Mononuclear cell (primary cell): ENCODE results near the gene DYNLRB1. TPM values are rescaled to one million over a fixed set of nuclear protein-coding genes. Genes with fewer than 3 reads are reported as not detected.
"Not testable (repeated sequence)": the region's sequence is repeated elsewhere in the genome, so short reads cannot be mapped to it uniquely, and the experiment has no call there.

ENCODE experiments used
- H3K27me3 ChIP-seq: 2 replicates; pipeline ENCODE4 v1.6.0; 2011; ENCODE audit warnings: low read length, control low read depth; ENCODE audit not compliant: insufficient read depth
- H3K4me1 ChIP-seq: 2 replicates; pipeline ENCODE4 v1.5.1; 2011; ENCODE audit warnings: mild to moderate bottlenecking, low read length, control low read depth; ENCODE audit not compliant: insufficient read depth
- H3K4me3 ChIP-seq: 2 replicates; pipeline ENCODE4 v1.5.1; 2011; ENCODE audit warnings: mild to moderate bottlenecking, low read length, moderate library complexity
- H3K9me3 ChIP-seq: 2 replicates; pipeline ENCODE4 v1.5.1; 2011; ENCODE audit warnings: low read depth, mild to moderate bottlenecking, control low read depth, low read length
- total RNA-seq: library from RNA; depleted of rRNA; stranded (reverse); fragments of >200 nt; gene quantifications from one replicate; pipeline ENCODE4 v1.2.3, GENCODE V29; 2012

DYNLRB1 gene
- total RNA-seq: 48.3 TPM

GRCh38 chr20:34516247-34517113 lies at the start of gene DYNLRB1:
DYNLRB1 (plus strand) TSS chr20:34516422; CDS start chr20:34516459, 37 bp downstream.
- no peaks in the 10 kb centered on the region for H3K27me3 ChIP-seq
- H3K4me3 ChIP-seq: peak within 1 kb of the TSS; percentile 82
- H3K9me3 ChIP-seq: no peaks in the 10 kb centered on the region
- peaks cover 26% of the 10 kb centered on the region for H3K4me1 ChIP-seq

GRCh38 chr20:34468951-34469350 lies 47.3 kb upstream of the DYNLRB1 start:
- Histone ChIP-seq H3K4me3 (no peak overlapping the region), H3K9me3 (no peaks in the 10 kb centered on the region), H3K27me3 (no peaks in the 10 kb centered on the region), H3K4me1 (no peaks in the 10 kb centered on the region)

- no peaks in the 10 kb centered on the region for H3K27me3 ChIP-seq
- no peaks in the 10 kb centered on the region for H3K9me3 ChIP-seq
- H3K4me1 ChIP-seq: no peaks in the 10 kb centered on the region
- H3K4me3 ChIP-seq: no peak overlapping the region
These were observed 43.8 kb upstream of the DYNLRB1 start for GRCh38 chr20:34472246-34472925.

- no peak overlapping the region for H3K4me3 ChIP-seq
- no peaks in the 10 kb centered on the region for H3K9me3 ChIP-seq
- no peaks in the 10 kb centered on the region for H3K4me1 ChIP-seq
- H3K27me3 ChIP-seq: no peaks in the 10 kb centered on the region
These were observed 42.8 kb upstream of the DYNLRB1 start for GRCh38 chr20:34473262-34473883.

GRCh38 chr20:34475979-34476736 lies 40.1 kb upstream of the DYNLRB1 start:
- Histone ChIP-seq H3K9me3 (no peaks in the 10 kb centered on the region), H3K27me3 (no peaks in the 10 kb centered on the region), H3K4me3 (no peak overlapping the region), H3K4me1 (no peaks in the 10 kb centered on the region)

GRCh38 chr20:34479627-34480026 lies 36.6 kb upstream of the DYNLRB1 start:
- H3K27me3 ChIP-seq: no peaks in the 10 kb centered on the region
- H3K4me3 ChIP-seq: no peak overlapping the region
- H3K4me1 ChIP-seq: no peaks in the 10 kb centered on the region

GRCh38 chr20:34482154-34482553 lies 34.1 kb upstream of the DYNLRB1 start:
- not testable (repeated sequence) for H3K9me3 ChIP-seq, H3K27me3 ChIP-seq, H3K4me1 ChIP-seq, H3K4me3 ChIP-seq

More at GRCh38 chr20:34479627-34480026, 36.6 kb upstream of the DYNLRB1 start:
- no peaks in the 10 kb centered on the region for H3K9me3 ChIP-seq

- not testable (repeated sequence) for H3K27me3 ChIP-seq, H3K4me1 ChIP-seq
These were observed 32.5 kb upstream of the DYNLRB1 start for GRCh38 chr20:34483585-34484220.

GRCh38 chr20:34485068-34485634 lies 31.1 kb upstream of the DYNLRB1 start:
- no peaks in the 10 kb centered on the region for H3K9me3 ChIP-seq
- H3K4me3 ChIP-seq: no peak overlapping the region
- no peaks in the 10 kb centered on the region for H3K27me3 ChIP-seq
- no peaks in the 10 kb centered on the region for H3K4me1 ChIP-seq

More at GRCh38 chr20:34483585-34484220, 32.5 kb upstream of the DYNLRB1 start:
- not testable (repeated sequence) for H3K4me3 ChIP-seq, H3K9me3 ChIP-seq

- Histone ChIP-seq H3K4me3 (no peak overlapping the region), H3K9me3 (no peaks in the 10 kb centered on the region), H3K4me1 (no peaks in the 10 kb centered on the region), H3K27me3 (no peaks in the 10 kb centered on the region)
These were observed 24.8 kb upstream of the DYNLRB1 start for GRCh38 chr20:34491226-34491931.

- no peaks in the 10 kb centered on the region for H3K9me3 ChIP-seq
- H3K27me3 ChIP-seq: no peaks in the 10 kb centered on the region
- H3K4me1 ChIP-seq: no peaks in the 10 kb centered on the region
- no peak overlapping the region for H3K4me3 ChIP-seq
These were observed 24.2 kb upstream of the DYNLRB1 start for GRCh38 chr20:34491932-34492509.

GRCh38 chr20:34493646-34494045 lies 22.6 kb upstream of the DYNLRB1 start:
- no peaks in the 10 kb centered on the region for H3K4me1 ChIP-seq
- no peaks in the 10 kb centered on the region for H3K27me3 ChIP-seq
- H3K4me3 ChIP-seq: no peak overlapping the region
- H3K9me3 ChIP-seq: no peaks in the 10 kb centered on the region

- Histone ChIP-seq H3K4me1 (no peaks in the 10 kb centered on the region), H3K4me3 (no peak overlapping the region), H3K9me3 (peaks cover under 1% of the 10 kb centered on the region), H3K27me3 (no peaks in the 10 kb centered on the region)
These were observed 20.9 kb upstream of the DYNLRB1 start for GRCh38 chr20:34495307-34495706.
